Muscle of arm (tissue), 14 donors: ENCODE data around the gene LORICRIN. TPM values are rescaled to one million over a fixed set of nuclear protein-coding genes. Genes with fewer than 3 reads are reported as not detected.
"Not testable (repeated sequence)": the region's sequence is repeated elsewhere in the genome, so short reads cannot be mapped to it uniquely, and the experiment has no call there.

Experiments used
- DNase-seq: peaks from one replicate; pipeline ENCODE4 v3.0.0-alpha.2; 2013
- long read RNA-seq, 11 donors: transcript quantifications; one replicate each; lab custom pipeline, GENCODE V29; 2026
- polyA plus RNA-seq, 12 donors: library from polyadenylated mRNA; unstranded; fragments of 120-200 nt; gene quantifications; one replicate each; pipeline ENCODE4 v1.2.1, GENCODE V29; 2013; ENCODE audit not compliant: insufficient read length in 12 of 12

Gene LORICRIN, protein sequence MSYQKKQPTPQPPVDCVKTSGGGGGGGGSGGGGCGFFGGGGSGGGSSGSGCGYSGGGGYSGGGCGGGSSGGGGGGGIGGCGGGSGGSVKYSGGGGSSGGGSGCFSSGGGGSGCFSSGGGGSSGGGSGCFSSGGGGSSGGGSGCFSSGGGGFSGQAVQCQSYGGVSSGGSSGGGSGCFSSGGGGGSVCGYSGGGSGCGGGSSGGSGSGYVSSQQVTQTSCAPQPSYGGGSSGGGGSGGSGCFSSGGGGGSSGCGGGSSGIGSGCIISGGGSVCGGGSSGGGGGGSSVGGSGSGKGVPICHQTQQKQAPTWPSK
- polyA plus RNA-seq, result not detected
- long read RNA-seq, donor 1, result 0 reads
- long read RNA-seq, donor 2, result 0 reads
- long read RNA-seq, donor 3, result 0 reads
- long read RNA-seq, donor 4, result 0 reads
- long read RNA-seq, donor 5, result 0 reads
- long read RNA-seq, donor 6, result 0 reads
- long read RNA-seq, donor 7, result 0 reads
- long read RNA-seq, donor 8, result 0 reads
- long read RNA-seq, donor 9, result 0 reads
- long read RNA-seq, donor 10, result 0 reads
- long read RNA-seq, donor 11, result 0 reads

DNA sequence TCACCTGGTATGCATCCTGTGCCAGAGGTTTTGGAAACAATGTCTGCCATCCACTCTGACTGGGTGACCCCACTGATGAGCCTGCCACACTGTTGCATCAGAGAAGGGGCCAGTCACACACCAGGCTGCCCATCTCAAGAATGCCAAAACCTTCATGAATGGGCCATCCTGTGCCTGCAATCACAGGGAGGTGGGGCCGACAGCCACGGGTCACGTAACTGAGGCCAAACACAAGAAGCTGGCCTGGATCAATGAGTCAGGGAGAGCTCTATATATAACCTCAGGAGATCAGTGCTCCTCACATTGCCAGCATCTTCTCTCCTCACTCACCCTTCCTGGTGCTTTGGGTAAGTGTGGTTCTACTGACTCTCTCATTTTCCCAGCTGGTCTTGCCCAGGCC lies at the start of gene LORICRIN:
LORICRIN (plus strand) TSS at position 301 of the 400 bp plus-strand sequence. CDS start 1,263 bp downstream, outside the sequence.
- no peak for DNase-seq

GRCh38 chr1:153210206-153210605 lies 49.3 kb upstream of the LORICRIN start:
- no peak for DNase-seq

GRCh38 chr1:153212201-153212600 lies 47.3 kb upstream of the LORICRIN start:
- no peak for DNase-seq

DNA sequence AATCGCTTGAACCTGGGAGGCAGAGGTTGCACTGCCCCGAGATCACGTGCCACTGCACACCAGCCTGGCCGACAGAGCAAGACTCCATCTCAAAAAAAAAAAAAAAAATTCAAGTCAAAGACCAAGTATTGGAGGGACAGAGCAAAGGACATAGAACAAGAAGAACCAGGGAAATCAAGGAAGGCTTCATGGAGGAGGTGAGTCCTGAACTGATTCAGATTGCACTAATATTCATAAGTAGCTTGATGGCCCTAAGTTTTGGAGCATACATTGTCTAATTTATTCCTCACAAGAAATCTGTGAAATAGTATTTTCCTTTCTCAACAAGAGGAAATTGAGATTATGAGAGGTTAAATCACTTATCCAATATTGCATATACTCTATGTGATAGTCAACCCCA lies 46.0 kb upstream of the LORICRIN start:
- DNase-seq, result no peak

DNA sequence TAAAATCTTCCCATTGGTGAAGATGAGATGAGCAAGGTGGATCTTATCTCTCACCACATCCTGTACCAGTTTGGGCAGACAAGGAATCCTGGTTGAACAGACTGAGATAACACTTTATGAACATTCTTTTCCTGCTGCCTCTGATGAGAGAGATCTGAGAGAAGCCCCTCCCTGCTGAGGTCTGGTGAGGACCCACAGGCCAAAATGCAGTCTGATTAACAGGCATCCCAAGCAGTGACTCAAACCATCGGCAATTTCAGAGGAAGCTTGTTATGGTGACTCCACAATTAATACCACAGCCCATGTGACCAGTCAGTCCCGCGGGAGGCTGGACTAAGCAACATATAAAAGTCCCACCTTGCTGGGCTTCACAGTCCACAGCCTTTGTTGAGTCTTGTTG lies 42.3 kb upstream of the LORICRIN start, which contains the start of gene PRR9:
PRR9 (plus strand) TSS at position 373 of the 400 bp plus-strand sequence. CDS start 561 bp downstream, outside the sequence.
- DNase-seq, result no peak

GRCh38 chr1:153217744-153218416 lies 41.6 kb upstream of the LORICRIN start:
- DNase-seq, result no peak

GRCh38 chr1:153220606-153221303 lies 38.7 kb upstream of the LORICRIN start:
- no peak for DNase-seq

DNA sequence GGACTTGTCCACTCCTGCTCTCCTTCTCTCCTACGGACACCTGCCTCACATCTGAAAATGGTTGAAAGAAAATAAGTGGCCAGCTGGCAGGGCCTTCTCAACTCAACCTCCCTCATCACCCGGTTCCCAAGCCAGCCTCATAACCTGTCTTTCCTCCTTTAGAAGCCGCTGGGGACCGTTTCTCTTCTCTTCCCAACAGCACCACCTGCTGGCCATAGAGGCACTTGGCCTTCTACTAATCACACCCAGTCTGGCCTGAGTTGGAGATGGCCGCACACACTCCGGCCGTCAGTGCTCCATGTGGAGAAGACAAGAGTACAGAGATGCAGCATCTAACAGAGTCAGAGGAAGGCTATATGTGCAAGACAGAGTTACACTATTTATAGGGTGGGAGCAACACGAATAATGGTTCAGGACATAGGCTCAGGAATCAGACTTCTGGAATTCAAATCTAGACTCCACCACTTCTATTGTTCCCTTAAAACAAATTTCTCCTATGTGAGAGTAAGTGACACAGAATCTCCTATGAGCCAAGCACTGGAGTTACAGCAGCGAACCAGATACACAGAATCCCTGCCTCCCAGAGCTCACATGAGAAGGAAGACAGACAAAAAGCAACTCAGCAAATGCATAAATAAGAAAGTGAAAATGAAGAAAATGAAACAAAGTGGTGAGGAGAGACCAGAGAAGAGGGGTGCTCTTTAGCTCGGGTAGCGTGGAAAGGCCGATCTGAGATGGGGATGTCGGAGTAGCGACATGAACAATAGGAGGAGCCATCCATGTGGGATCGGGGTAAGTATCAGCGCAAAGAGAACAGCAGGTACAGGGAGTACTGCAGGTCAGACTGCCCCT lies 36.2 kb upstream of the LORICRIN start:
- DNase-seq, result peak; percentile 18

DNA sequence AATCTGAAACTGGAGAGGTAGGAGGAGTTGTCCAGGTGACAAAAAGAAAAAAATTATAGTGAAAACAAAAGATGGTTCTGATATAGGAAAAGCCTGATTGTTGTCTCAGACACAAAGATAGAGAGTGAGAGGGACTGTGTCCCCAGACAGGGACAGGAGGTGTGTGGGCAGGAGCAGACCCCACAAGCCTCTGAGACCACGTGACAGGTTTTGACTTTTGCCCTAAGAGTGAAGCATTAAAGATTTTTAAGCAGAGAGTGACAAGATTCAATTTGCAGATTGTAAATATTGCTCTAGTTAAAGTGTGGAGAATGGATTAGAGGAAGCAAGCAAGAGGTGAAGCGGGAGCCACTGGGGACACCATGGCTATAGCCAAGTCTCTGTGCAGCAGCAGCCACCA lies 31.7 kb upstream of the LORICRIN start:
- no peak for DNase-seq

DNA sequence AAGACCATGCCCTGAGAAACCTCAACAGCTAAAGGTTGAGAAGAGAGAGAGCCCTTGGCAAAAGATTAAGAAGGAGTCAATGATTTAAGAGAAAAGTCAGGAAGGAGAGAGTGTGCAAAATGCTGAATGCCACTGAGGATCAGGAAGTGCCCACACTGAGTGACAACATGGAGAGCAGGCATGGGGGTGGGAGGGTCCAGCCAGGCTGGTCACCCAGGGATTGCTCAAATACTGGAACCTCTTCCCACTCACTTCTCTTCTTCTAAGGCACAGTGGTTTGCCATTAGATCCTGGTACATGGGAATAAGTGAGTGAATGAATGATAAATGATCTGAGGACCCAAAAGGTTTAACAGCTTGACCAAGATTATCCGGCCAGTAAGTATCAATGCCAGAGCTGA lies 31.0 kb upstream of the LORICRIN start:
- DNase-seq, result no peak

DNA sequence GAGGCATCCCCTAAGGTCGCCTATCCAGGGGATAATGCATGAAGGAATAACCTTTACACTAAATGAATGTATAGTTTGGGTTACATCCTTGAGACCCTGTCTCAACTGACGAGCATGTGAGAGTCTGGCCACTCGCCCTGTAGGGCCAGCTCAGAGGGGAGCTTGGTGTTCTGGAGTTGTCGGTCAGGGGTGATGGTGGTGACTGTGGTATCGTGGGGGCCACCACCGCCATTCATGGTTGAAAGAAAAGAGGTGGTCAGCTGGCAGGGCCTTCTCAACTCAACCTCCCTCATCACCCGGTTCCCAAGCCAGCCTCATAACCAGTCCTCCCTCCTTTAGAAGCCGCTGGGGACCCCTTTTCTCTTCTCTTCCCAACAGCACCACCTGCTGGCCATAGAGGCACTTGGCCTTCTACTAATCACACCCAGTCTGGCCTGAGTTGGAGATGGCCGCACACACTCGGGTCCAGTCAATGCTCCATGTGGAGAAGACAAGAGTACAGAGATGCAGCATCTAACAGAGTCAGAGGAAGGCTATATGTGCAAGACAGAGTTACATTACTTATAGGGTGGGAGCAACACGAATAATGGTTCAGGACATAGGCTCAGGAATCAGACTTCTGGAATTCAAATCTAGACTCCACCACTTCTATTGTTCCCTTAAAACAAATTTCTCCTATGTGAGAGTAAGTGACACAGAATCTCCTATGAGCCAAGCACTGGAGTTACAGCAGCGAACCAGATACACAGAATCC lies 30.2 kb upstream of the LORICRIN start:
- not testable (repeated sequence) for DNase-seq

GRCh38 chr1:153231363-153231762 lies 28.1 kb upstream of the LORICRIN start:
- no peak for DNase-seq

DNA sequence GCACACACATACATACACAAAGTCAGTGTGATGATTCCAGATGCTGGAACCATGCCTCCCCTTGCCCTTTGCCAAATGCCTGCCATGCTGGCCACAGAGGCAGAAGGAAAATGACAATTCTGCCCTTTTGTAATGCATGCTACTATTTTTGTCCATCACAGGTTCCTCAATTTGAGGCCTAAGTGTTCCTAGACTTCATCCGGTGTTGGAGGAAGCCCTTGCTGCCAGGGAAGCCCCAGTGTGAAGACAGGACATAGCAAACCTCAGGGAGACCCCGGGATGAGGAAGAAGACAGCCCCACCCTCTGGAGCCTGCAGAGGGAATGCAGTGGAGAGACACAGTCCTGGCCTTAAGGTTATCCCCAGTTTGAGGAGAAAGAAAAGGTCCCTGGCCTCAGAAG lies 27.7 kb upstream of the LORICRIN start:
- DNase-seq, result no peak

DNA sequence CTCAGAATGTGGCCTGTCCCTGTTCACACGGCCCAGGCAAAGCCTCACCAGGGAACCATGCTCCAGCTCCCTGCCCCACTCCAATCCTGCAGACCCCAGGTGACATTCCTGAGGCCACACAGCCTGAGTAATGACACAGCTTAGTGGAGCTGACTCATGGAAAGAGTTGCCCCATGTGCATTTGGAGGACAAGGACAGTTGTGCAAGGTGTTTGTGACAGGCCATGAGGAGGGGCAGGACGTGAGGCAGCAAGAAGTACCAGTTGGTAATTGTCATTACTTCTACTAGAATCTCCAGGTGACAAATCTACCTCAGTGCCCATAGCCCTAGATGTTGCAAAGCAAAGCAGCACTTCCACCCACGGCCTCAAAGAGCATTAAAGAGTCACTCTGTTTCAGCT lies 26.9 kb upstream of the LORICRIN start:
- DNase-seq, result no peak

DNA sequence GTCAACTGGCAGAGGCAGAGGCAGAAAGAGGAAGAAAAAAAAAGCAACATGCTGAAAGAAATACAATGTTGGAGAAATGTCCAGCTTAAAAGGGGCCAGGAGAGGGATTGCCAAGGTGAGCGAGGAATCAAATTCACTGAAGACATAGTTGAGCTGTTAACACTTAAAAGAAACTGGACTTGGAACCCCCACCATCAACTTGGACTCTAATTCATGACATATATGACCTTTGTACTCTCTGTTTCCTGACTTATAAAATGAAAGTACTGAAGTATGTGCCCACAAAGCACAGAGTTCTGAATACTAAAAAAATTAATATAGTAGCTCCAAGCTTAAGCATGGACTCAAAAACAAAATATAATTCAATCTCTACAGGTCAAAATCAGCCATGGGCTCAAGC lies 26.0 kb upstream of the LORICRIN start:
- no peak for DNase-seq

DNA sequence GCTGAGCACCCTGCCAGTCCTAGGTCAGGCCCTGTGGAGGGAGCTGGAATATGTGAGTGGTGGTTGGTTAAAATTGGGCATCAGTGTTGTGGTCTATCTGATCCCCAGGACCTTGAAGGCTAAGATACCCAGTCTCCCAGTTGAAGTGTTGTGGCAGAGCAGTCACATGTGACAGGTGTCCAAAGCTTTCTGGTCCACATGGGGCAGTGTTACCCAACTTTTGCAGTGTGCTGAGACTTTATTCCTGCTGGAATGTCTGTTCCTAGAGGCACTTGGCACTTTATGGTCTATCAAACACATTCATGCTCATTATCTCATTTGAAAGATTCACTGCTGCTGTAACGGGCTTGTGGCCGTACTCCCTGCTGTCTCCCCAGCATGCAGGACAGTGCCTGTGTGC lies 21.0 kb upstream of the LORICRIN start:
- DNase-seq, result no peak

- DNase-seq, result no peak
Observed at GRCh38 chr1:153242160-153242559, 17.3 kb upstream of the LORICRIN start.

DNA sequence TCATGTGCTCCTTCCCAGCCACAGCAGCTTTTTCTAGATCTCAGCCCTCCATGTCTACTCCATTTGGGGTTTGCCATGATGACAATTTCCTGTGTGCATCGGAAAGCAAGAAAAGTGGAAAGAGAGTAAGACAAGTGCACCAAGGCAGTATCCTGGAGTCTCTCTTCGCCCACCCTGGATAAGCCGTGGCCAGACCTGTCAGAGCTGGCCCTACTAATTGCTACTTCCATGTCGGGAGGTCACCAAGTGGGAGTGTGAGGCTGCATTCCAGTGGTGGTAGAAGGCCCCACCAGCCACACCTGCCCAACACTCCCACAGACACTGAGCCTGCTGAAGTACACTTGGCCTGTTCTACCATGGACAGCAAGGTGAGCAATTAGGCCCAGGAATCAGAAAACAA lies 14.0 kb upstream of the LORICRIN start:
- DNase-seq, result no peak

GRCh38 chr1:153246018-153246417 lies 13.5 kb upstream of the LORICRIN start:
- DNase-seq, result no peak

DNA sequence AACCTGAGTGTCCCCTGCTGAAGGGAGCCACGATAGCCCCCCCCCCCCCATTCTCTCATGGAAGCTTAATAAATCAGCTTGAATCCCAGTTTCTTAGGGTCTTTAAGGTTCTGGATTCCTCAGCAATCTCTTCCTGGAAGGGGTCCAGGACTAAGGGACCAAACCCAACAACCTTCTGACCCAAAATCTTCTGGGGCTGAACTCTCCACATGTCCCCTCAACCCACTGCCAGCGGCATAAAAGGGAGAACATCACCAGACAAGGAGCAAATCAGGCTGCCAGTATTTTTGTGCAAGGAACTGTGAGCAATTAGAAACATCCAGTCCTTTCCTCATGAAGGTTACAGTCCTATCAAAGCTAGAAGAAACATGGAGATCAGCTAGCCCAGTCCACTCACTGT lies 12.7 kb upstream of the LORICRIN start:
- no peak for DNase-seq
